Mesodermal cell (in vitro differentiated cells): ENCODE results near the gene SULF2.

Source experiments
- H3K27ac ChIP-seq: 2 replicates; pipeline ENCODE4 v1.7.0; 2013; ENCODE audit warnings: mild to moderate bottlenecking, low read depth, low read length, moderate library complexity; ENCODE audit not compliant: severe bottlenecking
- H3K36me3 ChIP-seq: 2 replicates; pipeline ENCODE4 v1.7.1; 2013; ENCODE audit warnings: mild to moderate bottlenecking, low read length, moderate library complexity; ENCODE audit not compliant: control insufficient read depth, insufficient read depth
- H3K4me1 ChIP-seq: one replicate; pipeline ENCODE4 v1.7.1; 2013; ENCODE audit warnings: mild to moderate bottlenecking, low read length; ENCODE audit not compliant: insufficient read depth, control insufficient read depth, poor library complexity, severe bottlenecking
- H3K4me3 ChIP-seq: 2 replicates; pipeline ENCODE4 v1.7.0; 2013; ENCODE audit warnings: low read length, control low read depth, mild to moderate bottlenecking; ENCODE audit not compliant: insufficient read depth, poor library complexity, severe bottlenecking; ENCODE audit errors: extremely low read depth
- H3K9me3 ChIP-seq: 2 replicates; pipeline ENCODE4 v1.7.1; 2013; ENCODE audit warnings: mild to moderate bottlenecking, low read length, moderate library complexity; ENCODE audit not compliant: control insufficient read depth
- WGBS, 2 experiments: methylation state at CpG; one replicate each; pipeline ENCODE4 v1.1.5; 2013; ENCODE audit warnings: missing lambda C conversion rate in 2 of 2; ENCODE audit not compliant: insufficient coverage in 2 of 2; 5-methylcytosine and 5-hydroxymethylcytosine counted together

The SULF2 gene

DNA sequence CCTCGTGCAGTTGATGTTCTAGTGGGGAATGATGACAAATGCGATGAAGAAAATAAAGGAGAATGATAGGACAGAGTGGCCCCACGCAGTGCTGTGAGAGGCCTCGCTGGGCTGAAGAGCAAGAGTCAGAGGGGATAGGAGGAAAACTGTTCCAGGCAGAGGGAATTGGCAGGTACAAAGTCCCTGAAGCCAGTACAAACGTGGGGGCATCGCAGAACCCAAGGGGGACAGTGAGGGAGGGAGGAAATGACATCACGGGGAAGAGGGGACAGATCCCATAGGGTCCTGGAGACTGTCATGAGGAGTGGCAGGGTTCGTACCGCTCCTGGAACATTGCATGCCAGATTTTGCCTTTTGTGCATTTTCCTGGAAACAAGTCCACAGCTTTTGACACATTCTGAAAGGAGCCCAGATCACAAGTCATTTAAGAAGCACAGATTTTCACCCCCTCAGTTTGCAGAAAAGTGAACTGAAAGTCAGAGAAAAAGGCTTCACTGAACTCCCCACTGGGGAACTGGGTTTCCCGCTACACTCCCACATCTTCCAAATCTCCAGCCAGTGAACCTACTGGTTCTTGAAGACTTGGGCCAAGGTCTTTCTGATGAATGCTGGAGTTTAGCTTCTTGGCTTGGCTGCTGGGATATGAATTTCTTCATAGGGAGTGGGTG is 77.0 kb downstream of the SULF2 start:
- Histone ChIP-seq H3K9me3 (no peaks in the 10 kb centered on the region), H3K4me3 (no peak overlapping the region), H3K4me1 (peaks cover 11% of the 10 kb centered on the region), H3K27ac (no peak overlapping the region), H3K36me3 (peaks cover 6% of the 10 kb centered on the region)
- WGBS, 2 experiments: 86 to 95% methylated on average over 9 of the region's 10 CpGs

DNA sequence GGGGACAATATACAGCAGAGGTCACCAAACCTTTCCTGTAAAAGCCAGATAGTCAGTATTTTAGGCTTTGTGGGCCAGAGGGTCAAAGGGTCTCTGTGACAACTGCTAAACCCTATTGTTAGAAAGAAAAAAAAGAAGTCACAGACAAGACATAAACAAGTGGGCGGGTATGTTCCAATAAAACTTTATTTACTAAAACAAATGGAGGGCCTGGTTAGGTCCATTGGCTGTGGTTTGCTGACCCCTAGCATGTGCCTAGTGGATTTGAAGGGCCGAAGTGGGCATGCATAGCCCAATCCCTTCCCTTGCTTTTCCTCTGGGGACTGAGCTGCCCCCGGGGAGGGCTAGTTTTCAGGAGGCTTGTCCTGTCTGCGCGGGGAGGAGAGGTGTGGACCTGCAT is 78.9 kb downstream of the SULF2 start:
- 79 to 94% methylated on average over 3 to 4 of the region's 5 CpGs for WGBS, 2 experiments
- H3K4me1 ChIP-seq: peaks cover 11% of the 10 kb centered on the region
- H3K4me3 ChIP-seq: no peak overlapping the region
- peaks cover 18% of the 10 kb centered on the region for H3K36me3 ChIP-seq
- no peak overlapping the region for H3K27ac ChIP-seq
- H3K9me3 ChIP-seq: no peaks in the 10 kb centered on the region

GRCh38 chr20:47705497-47705856 is 79.8 kb downstream of the SULF2 start:
- H3K36me3 ChIP-seq: peaks cover 26% of the 10 kb centered on the region
- no peak overlapping the region for H3K4me3 ChIP-seq
- H3K4me1 ChIP-seq: peaks cover 11% of the 10 kb centered on the region
- WGBS, 2 experiments: 97 to 100% methylated on average over 2 to 6 of the region's 7 CpGs
- no peak overlapping the region for H3K27ac ChIP-seq
- no peaks in the 10 kb centered on the region for H3K9me3 ChIP-seq

GRCh38 chr20:47704746-47705496 is 80.4 kb downstream of the SULF2 start:
- H3K4me3 ChIP-seq: no peak overlapping the region
- H3K4me1 ChIP-seq: peaks cover 11% of the 10 kb centered on the region
- no peaks in the 10 kb centered on the region for H3K9me3 ChIP-seq
- peaks cover 32% of the 10 kb centered on the region for H3K36me3 ChIP-seq
- no peak overlapping the region for H3K27ac ChIP-seq
- 77 to 86% methylated on average over 13 to 14 of the region's 15 CpGs for WGBS, 2 experiments

DNA sequence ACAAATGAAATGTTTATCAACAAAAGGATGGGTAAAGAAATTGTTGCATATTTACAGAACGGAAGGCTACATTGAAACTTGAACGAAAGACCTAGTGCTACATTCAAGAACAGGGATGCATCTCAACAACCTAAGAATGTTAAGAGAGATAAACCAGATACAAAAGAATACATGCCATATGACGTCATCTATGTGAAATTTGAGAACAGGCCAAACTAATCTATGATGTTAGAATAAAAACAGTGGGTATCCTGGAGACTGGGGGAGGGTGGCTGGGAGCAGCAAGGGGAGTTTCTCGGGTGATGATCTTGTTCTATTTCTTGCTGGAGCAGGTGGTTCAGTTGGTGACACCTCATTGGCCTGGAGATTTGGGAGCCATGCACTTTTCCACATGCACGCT is 81.5 kb downstream of the SULF2 start:
- no peaks in the 10 kb centered on the region for H3K9me3 ChIP-seq
- H3K4me3 ChIP-seq: no peak overlapping the region
- H3K36me3 ChIP-seq: peaks cover 41% of the 10 kb centered on the region
- 92 to 100% methylated on average over 2 of the region's 5 CpGs for WGBS, 2 experiments
- H3K27ac ChIP-seq: no peak overlapping the region
- peaks cover 11% of the 10 kb centered on the region for H3K4me1 ChIP-seq

GRCh38 chr20:47701612-47702011 is 83.7 kb downstream of the SULF2 start:
- no peaks in the 10 kb centered on the region for H3K9me3 ChIP-seq
- H3K4me3 ChIP-seq: no peak overlapping the region
- 90 to 92% methylated on average over 11 of the region's 15 CpGs for WGBS, 2 experiments

GRCh38 chr20:47700327-47700726 is 85.0 kb downstream of the SULF2 start:
- H3K36me3 ChIP-seq: peaks cover 48% of the 10 kb centered on the region
- peaks cover 7% of the 10 kb centered on the region for H3K4me1 ChIP-seq

More at GRCh38 chr20:47701612-47702011, 83.7 kb downstream of the SULF2 start:
- Histone ChIP-seq H3K36me3 (peaks cover 46% of the 10 kb centered on the region), H3K27ac (no peak overlapping the region), H3K4me1 (peaks cover 11% of the 10 kb centered on the region)

GRCh38 chr20:47699818-47700217 is 85.5 kb downstream of the SULF2 start:
- peaks cover 48% of the 10 kb centered on the region for H3K36me3 ChIP-seq
- 80 to 100% methylated on average over 1 of the region's 1 CpG for WGBS, 2 experiments
- H3K27ac ChIP-seq: no peak overlapping the region
- H3K4me3 ChIP-seq: no peak overlapping the region
- peaks cover 4% of the 10 kb centered on the region for H3K4me1 ChIP-seq
- H3K9me3 ChIP-seq: no peaks in the 10 kb centered on the region

More at GRCh38 chr20:47700327-47700726, 85.0 kb downstream of the SULF2 start:
- WGBS, 2 experiments: 92 to 93% methylated on average over 3 to 4 of the region's 7 CpGs
- H3K9me3 ChIP-seq: no peaks in the 10 kb centered on the region
- no peak overlapping the region for H3K27ac ChIP-seq
- H3K4me3 ChIP-seq: no peak overlapping the region

GRCh38 chr20:47698142-47698541 is 87.1 kb downstream of the SULF2 start:
- Histone ChIP-seq H3K27ac (no peak overlapping the region), H3K36me3 (peaks cover 51% of the 10 kb centered on the region), H3K4me3 (no peak overlapping the region), H3K4me1 (no peaks in the 10 kb centered on the region), H3K9me3 (no peaks in the 10 kb centered on the region)
- WGBS, 2 experiments: 87 to 98% methylated on average over 6 of the region's 6 CpGs

- H3K36me3 ChIP-seq: peaks cover 49% of the 10 kb centered on the region
- no peaks in the 10 kb centered on the region for H3K4me1 ChIP-seq
- no peaks in the 10 kb centered on the region for H3K9me3 ChIP-seq
- 95 to 99% methylated on average over 9 to 10 of the region's 11 CpGs for WGBS, 2 experiments
- H3K4me3 ChIP-seq: no peak overlapping the region
- H3K27ac ChIP-seq: no peak overlapping the region
Measured at GRCh38 chr20:47696856-47697255, 88.4 kb downstream of the SULF2 start.
